Mesenchymal stem cell (in vitro differentiated cells and primary cell): Measurements from ENCODE around the gene GFOD2.

ENCODE experiments used
- DNase-seq: peaks from one replicate; pipeline ENCODE4 v3.0.0-alpha.2; 2013
- H2AFZ ChIP-seq: one replicate; pipeline ENCODE4 v1.6.1; 2013; ENCODE audit warnings: low read depth, mild to moderate bottlenecking, control low read depth, inconsistent platforms, low read length, moderate library complexity
- H2AK5ac ChIP-seq: 2 replicates; pipeline ENCODE4 v1.6.1; 2013; ENCODE audit warnings: low read length, moderate library complexity, mild to moderate bottlenecking, inconsistent platforms; ENCODE audit not compliant: severe bottlenecking
- H2BK120ac ChIP-seq: one replicate; pipeline ENCODE4 v1.6.1; 2013; ENCODE audit warnings: low read depth, mild to moderate bottlenecking, inconsistent platforms, low read length, moderate library complexity
- H2BK12ac ChIP-seq, 2 experiments: one replicate each; pipeline ENCODE4 v1.6.1; 2013; ENCODE audit warnings: inconsistent platforms in 2 of 2, low read length in 2 of 2, mild to moderate bottlenecking in 2 of 2, moderate library complexity in 2 of 2, control low read depth in 1 of 2
- H2BK15ac ChIP-seq: one replicate; pipeline ENCODE4 v1.6.1; 2013; ENCODE audit warnings: mild to moderate bottlenecking, low read depth, inconsistent platforms; ENCODE audit not compliant: poor library complexity, severe bottlenecking
- H2BK5ac ChIP-seq: 2 replicates; pipeline ENCODE4 v1.6.1; 2013; ENCODE audit warnings: low read depth, mild to moderate bottlenecking, low read length, control low read depth, inconsistent platforms; ENCODE audit not compliant: poor library complexity, severe bottlenecking
- H3K14ac ChIP-seq, 2 experiments: one replicate each; pipeline ENCODE4 v1.6.1; 2013; ENCODE audit warnings: inconsistent platforms in 2 of 2, low read length in 2 of 2, control low read depth in 1 of 2, mild to moderate bottlenecking in 1 of 2, moderate library complexity in 1 of 2
- H3K18ac ChIP-seq, 2 experiments: one replicate each; pipeline ENCODE4 v1.6.1; 2013; ENCODE audit warnings: inconsistent platforms in 2 of 2, low read length in 2 of 2, control low read depth in 1 of 2, low read depth in 1 of 2, mild to moderate bottlenecking in 1 of 2
- H3K23ac ChIP-seq, 2 experiments: one replicate each; pipeline ENCODE4 v1.6.1; 2013; ENCODE audit warnings: inconsistent platforms in 2 of 2, low read length in 2 of 2, mild to moderate bottlenecking in 2 of 2, moderate library complexity in 2 of 2, control low read depth in 1 of 2
- H3K27ac ChIP-seq: 2 replicates; pipeline ENCODE4 v1.5.1; 2013; ENCODE audit warnings: mild to moderate bottlenecking, moderate library complexity, low read length, control low read depth, inconsistent platforms; ENCODE audit not compliant: poor library complexity, severe bottlenecking
- H3K27me3 ChIP-seq, 2 experiments: 2 replicates each; pipeline versions ENCODE4 v1.6.1 to v1.7.0; 2013; ENCODE audit warnings: low read length in 2 of 2, mild to moderate bottlenecking in 2 of 2, moderate library complexity in 2 of 2, control low read depth in 1 of 2, inconsistent platforms in 1 of 2; ENCODE audit not compliant: control insufficient read depth in 1 of 2, insufficient read depth in 1 of 2
- H3K36me3 ChIP-seq, 2 experiments: 2 replicates each; pipeline versions ENCODE4 v1.6.1 to v1.7.0; 2013; ENCODE audit warnings: low read length in 2 of 2, control low read depth in 1 of 2, inconsistent platforms in 1 of 2, low read depth in 1 of 2, mild to moderate bottlenecking in 1 of 2; ENCODE audit not compliant: insufficient read depth in 2 of 2, control insufficient read depth in 1 of 2
- H3K4ac ChIP-seq, 2 experiments: one replicate each; pipeline ENCODE4 v1.6.1; 2013; ENCODE audit warnings: inconsistent platforms in 2 of 2, low read length in 2 of 2, mild to moderate bottlenecking in 2 of 2, moderate library complexity in 2 of 2, control low read depth in 1 of 2, low read depth in 1 of 2
- H3K4me1 ChIP-seq: 2 replicates; pipeline ENCODE4 v1.6.1; 2013; ENCODE audit warnings: low read depth, low read length, control low read depth; ENCODE audit not compliant: control insufficient read depth, insufficient read depth
- H3K4me2 ChIP-seq: 2 replicates; pipeline ENCODE4 v1.6.1; 2013; ENCODE audit warnings: low read length, mild to moderate bottlenecking, inconsistent platforms; ENCODE audit not compliant: poor library complexity, severe bottlenecking
- H3K4me3 ChIP-seq, 2 experiments: 2 replicates each; pipeline versions ENCODE4 v1.5.1 to v1.7.0; 2013; ENCODE audit warnings: low read length in 2 of 2, mild to moderate bottlenecking in 2 of 2, control low read depth in 1 of 2, low read depth in 1 of 2; ENCODE audit not compliant: insufficient read depth in 1 of 2
- H3K79me1 ChIP-seq: replicated peaks from 2 replicates; pipeline ENCODE4 v1.6.1; 2013; ENCODE audit warnings: mild to moderate bottlenecking, control low read depth, low read length, inconsistent platforms; ENCODE audit not compliant: poor library complexity, severe bottlenecking
- H3K9ac ChIP-seq: 2 replicates; pipeline ENCODE4 v1.7.0; 2013; ENCODE audit warnings: mild to moderate bottlenecking, low read length, moderate library complexity
- H3K9me3 ChIP-seq: 2 replicates; pipeline ENCODE4 v1.7.0; 2013; ENCODE audit warnings: mild to moderate bottlenecking, low read length; ENCODE audit not compliant: control insufficient read depth
- H4K8ac ChIP-seq: one replicate; pipeline ENCODE4 v1.6.1; 2013; ENCODE audit warnings: inconsistent platforms, mild to moderate bottlenecking, low read length, moderate library complexity
- H4K91ac ChIP-seq: one replicate; pipeline ENCODE4 v1.6.1; 2013; ENCODE audit warnings: mild to moderate bottlenecking, low read length, inconsistent platforms
- WGBS: methylation state at CpG from one replicate; pipeline ENCODE4 v1.1.7; 2013; ENCODE audit warnings: mixed read lengths; 5-methylcytosine and 5-hydroxymethylcytosine counted together

The GFOD2 gene

DNA sequence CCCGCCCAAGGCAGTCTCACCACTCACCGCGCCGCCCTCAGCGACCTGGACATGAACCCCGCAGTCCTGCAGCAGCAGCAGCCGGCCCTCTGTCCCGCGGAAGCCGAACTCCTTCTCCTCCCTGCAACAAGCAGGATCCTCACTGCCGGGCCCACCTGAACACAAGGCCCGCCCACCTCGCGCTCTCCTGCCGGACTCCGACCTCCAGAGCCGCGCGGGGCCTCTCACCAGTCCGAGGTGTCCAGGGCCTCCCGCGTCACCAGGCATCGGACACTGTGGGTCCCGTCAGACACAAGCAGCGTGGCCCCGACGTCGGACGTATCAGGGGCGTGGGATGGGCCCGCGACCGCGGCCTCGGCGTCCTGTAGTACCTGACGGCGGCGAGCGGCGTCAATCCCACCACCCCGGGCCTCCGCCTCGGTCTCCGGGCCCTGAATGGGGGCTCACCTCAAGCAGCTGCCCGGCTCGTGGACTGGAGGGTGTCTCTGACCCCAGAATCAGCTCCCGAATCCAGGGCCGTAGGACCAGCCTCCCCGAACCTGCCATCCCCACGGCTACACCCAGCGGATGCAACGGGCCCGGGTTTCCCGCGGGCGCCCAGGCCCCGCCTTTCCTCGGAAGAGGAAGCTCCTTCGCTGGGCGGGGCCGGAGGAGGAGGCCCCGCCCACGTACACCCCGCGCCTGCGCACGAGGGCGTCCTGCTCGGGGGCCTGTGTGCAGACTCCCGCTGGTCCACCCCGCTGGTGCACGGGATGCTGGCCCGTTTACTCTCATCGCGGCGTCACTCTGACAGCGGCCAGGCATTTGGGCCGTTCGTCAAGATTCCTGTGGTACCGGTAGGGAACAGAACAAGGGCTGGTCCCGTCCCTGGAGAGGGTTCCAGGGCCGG, 59.2 kb downstream of the GFOD2 start, which contains the start of gene ACD:
TSS of gene ACD (minus strand) at position 586 of the 889 bp plus-strand sequence. CDS start at position 546, 40 bp downstream.
- WGBS = under 1% methylated on average over 83 of the region's 83 CpGs
- peak within 1 kb of the TSS; percentile 82 for H3K27ac ChIP-seq
- H2BK5ac ChIP-seq = no peak within 1 kb of the TSS
- peak within 1 kb of the TSS in 1 of 2 experiments; percentile 47 for H3K23ac ChIP-seq
- H2BK12ac ChIP-seq = peak within 1 kb of the TSS in 1 of 2 experiments; percentile 15
- peak; percentile 92 for DNase-seq
- H2BK15ac ChIP-seq = peak within 1 kb of the TSS; percentile 64
- H3K18ac ChIP-seq = peak within 1 kb of the TSS; percentile 3 to 62
- peaks cover 8% of the 10 kb centered on the region for H3K79me1 ChIP-seq
- H3K4me2 ChIP-seq = peak within 1 kb of the TSS; percentile 52
- peak within 1 kb of the TSS in 1 of 2 experiments; percentile 2 for H3K4ac ChIP-seq
- H3K4me3 ChIP-seq = peak within 1 kb of the TSS; percentile 82 to 100
- no peaks in the 10 kb centered on the region for H3K9me3 ChIP-seq
- H3K36me3 ChIP-seq = peaks cover 25 to 49% of the 10 kb centered on the region in 2 experiments
- peak within 1 kb of the TSS; percentile 91 for H2AFZ ChIP-seq
- peaks cover 19% of the 10 kb centered on the region for H3K4me1 ChIP-seq
- no peak within 1 kb of the TSS for H2AK5ac ChIP-seq
- peak within 1 kb of the TSS; percentile 92 for H4K8ac ChIP-seq
- peak within 1 kb of the TSS; percentile 100 for H3K9ac ChIP-seq
- H4K91ac ChIP-seq = peak within 1 kb of the TSS; percentile 34
- peak within 1 kb of the TSS in 1 of 2 experiments; percentile 19 for H3K14ac ChIP-seq
- H2BK120ac ChIP-seq = no peak within 1 kb of the TSS
- peaks cover 0 to 4% of the 10 kb centered on the region in 2 experiments for H3K27me3 ChIP-seq

DNA sequence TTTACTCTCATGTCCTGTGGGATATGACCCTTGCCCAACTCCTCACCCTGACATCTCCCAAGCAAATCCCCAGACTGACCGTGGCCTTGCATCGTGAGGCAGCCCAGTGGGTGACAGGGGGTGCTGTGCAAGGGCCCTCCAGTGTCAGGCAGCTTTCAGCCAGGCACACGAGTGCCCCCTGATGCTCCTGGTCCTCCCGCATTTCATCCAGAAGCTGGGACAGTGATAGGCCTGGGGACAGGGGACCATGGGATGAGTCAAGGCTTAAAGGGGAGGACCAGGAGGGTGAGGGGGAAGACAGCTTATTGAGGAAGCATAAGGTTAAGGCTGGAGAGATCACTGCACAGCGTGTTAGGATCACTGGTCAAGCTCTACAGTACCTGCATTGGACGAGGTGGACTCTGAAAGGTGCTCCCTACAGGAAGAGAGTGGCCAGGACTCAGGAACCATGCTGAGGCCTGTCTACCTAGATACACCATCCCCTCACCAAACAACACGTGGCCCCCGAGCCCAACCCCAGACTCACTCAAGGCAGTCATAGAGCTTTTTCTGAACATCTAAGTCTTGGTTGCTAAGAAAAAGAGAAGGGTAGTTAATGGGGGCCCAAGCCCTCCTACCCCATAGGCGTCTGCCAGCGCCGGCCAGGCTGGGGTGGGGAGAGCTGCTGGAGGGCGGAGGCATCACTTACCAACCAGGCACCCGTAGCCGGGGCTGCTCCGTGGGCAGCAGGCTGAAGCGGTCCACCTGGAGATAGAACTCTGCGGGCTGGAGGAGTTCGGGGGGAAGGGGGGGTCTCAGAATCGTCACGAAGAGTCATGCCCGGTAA, 60.1 kb downstream of the GFOD2 start:
- Histone ChIP-seq H2AFZ (no peak overlapping the region), H3K9me3 (no peaks in the 10 kb centered on the region), H2BK15ac (no peak overlapping the region), H3K4ac (no peak overlapping the region), H3K4me1 (peaks cover 19% of the 10 kb centered on the region), H3K27ac (no peak overlapping the region), H3K4me3 (peak overlapping the region; percentile 82 to 100), H4K91ac (no peak overlapping the region), H3K18ac (no peak overlapping the region), H3K14ac (no peak overlapping the region), H3K23ac (peak overlapping the region in 1 of 2 experiments; percentile 47), H3K27me3 (peaks cover 4 to 12% of the 10 kb centered on the region in 2 experiments), H2BK120ac (no peak overlapping the region), H2BK12ac (no peak overlapping the region), H2AK5ac (no peak overlapping the region), H3K79me1 (peaks cover 8% of the 10 kb centered on the region), H2BK5ac (no peak overlapping the region), H3K4me2 (peak overlapping the region; percentile 52), H3K9ac (peak overlapping the region; percentile 100), H3K36me3 (peaks cover 18 to 44% of the 10 kb centered on the region in 2 experiments), H4K8ac (no peak overlapping the region)
- WGBS = 33% methylated on average over 15 of the region's 21 CpGs
- no peak for DNase-seq

DNA sequence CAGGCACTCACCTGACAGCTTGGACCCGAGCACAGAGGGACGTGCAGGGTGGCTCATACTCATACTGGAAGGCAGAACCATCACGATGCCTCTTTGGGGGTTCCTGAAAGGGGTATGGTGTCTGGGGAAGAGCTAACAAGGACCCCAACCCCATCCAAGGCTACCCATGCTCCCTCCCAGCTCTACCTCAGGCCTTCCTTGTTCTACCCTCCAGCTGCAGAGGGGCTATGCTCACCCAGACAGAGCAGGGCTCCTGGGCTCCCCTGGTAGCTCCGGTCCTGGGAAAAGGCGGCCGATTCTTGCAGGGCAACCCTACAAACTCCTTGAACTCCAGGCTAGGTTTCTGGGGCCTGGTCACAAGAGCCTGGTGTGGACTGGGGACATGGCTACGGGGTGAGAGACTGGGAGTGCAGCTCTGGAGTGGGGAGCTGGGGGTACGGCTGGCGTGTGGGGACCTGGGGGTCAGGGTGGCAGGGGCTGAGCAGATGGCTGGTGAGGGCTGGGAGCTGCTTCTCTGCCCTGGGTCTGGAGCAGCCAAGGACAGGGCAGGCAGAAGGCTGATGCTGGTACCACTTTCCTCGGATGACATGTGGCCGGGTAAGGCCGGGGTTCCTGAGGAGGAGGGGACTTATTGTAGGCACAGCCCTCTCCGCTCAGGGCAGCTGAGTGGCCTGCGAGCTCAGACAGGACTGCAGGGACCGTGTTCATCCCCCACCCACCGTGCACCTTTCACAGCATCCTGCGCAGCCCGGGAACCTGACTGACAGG, 61.2 kb downstream of the GFOD2 start:
- H2BK5ac ChIP-seq = no peak overlapping the region
- H3K18ac ChIP-seq = no peak overlapping the region
- peaks cover 8% of the 10 kb centered on the region for H3K79me1 ChIP-seq
- no peak overlapping the region for H3K23ac ChIP-seq
- 97% methylated on average over 18 of the region's 18 CpGs for WGBS
- no peak overlapping the region for H3K4me2 ChIP-seq
- H2BK15ac ChIP-seq = no peak overlapping the region
- H4K8ac ChIP-seq = no peak overlapping the region
- no peak overlapping the region for H2BK120ac ChIP-seq
- H2AFZ ChIP-seq = no peak overlapping the region
- no peaks in the 10 kb centered on the region for H3K9me3 ChIP-seq
- H2AK5ac ChIP-seq = no peak overlapping the region
- no peak overlapping the region for H3K4ac ChIP-seq
- no peak overlapping the region for H3K27ac ChIP-seq
- H3K4me1 ChIP-seq = peaks cover 27% of the 10 kb centered on the region
- H3K4me3 ChIP-seq = no peak overlapping the region
- peaks cover 10 to 33% of the 10 kb centered on the region in 2 experiments for H3K36me3 ChIP-seq
- no peak for DNase-seq
- H3K9ac ChIP-seq = no peak overlapping the region
- H3K14ac ChIP-seq = no peak overlapping the region
- H2BK12ac ChIP-seq = no peak overlapping the region
- H4K91ac ChIP-seq = no peak overlapping the region
- peaks cover 11 to 17% of the 10 kb centered on the region in 2 experiments for H3K27me3 ChIP-seq
